Measurements from ENCODE around the gene LAMB3.

The LAMB3 gene

GRCh38 chr1:209648931-209649776 lies 3.1 kb downstream of the LAMB3 start (continued):
- TF ChIP-seq ZNF518A (tag by site-specific recombination; conservative IDR thresholded peaks at IDR 0.05; ENCODE audit: low read depth) (0 out of 2 replicates have a peak, but pooled peaks have one; percentile 23), ZEB2 (tag by site-specific recombination; IDR thresholded peaks at IDR 0.05) (peak; percentile 35; the same call in 1 of the 2 replicates), ZNF629 (tag by site-specific recombination; IDR thresholded peaks at IDR 0.05) (0 out of 2 replicates have a peak, but pooled peaks have one; percentile 27), ZNF341 (tag by site-specific recombination; IDR thresholded peaks at IDR 0.05; ENCODE audit: low read depth) (no peak), ZNF658 (tag by site-specific recombination; IDR thresholded peaks at IDR 0.05) (no peak), ZNF148 (tag by site-specific recombination; IDR thresholded peaks at IDR 0.05; ENCODE audit: borderline replicate concordance) (no peak), ZNF354C (tag by site-specific recombination; IDR thresholded peaks at IDR 0.05; ENCODE audit: borderline replicate concordance, low read depth) (no peak), ZNF398 (tag by site-specific recombination; IDR thresholded peaks at IDR 0.05) (no peak), TCF7L2 (IDR thresholded peaks at IDR 0.05; ENCODE audit: borderline replicate concordance, low read depth, low read length) (no peak), ZNF133 (tag by site-specific recombination; IDR thresholded peaks at IDR 0.05) (no peak), ZFP69B (tag by site-specific recombination; IDR thresholded peaks at IDR 0.05) (no peak)

- H3K4me1 ChIP-seq (ENCODE audit: control insufficient read depth, insufficient read depth, low read length) = peaks cover 18% of the 10 kb centered on the region
- CTCF ChIA-PET = interaction anchor here (1.6 kb wide), 1 partner anchor 19 kb away, joined by 4 read pairs; no protein-coding TSS in a partner anchor
- POLR2A ChIA-PET = no interaction called here
- H3K36me3 ChIP-seq (ENCODE audit: control insufficient read depth in 2 of 2, insufficient read depth in 1 of 2, low read length in 2 of 2) = no peaks in the 10 kb centered on the region
- H3K9me3 ChIP-seq (ENCODE audit: control insufficient read depth, insufficient read depth, low read depth, low read length) = no peaks in the 10 kb centered on the region
- H3K27ac ChIP-seq (ENCODE audit: extremely low read depth, low read depth, low read length) = no peak overlapping the region
- no peak overlapping the region for H3K4me3 ChIP-seq (ENCODE audit: low read depth, low read length)
- TF ChIP-seq GLI2 (tag by site-specific recombination; IDR thresholded peaks at IDR 0.05; ENCODE audit: borderline replicate concordance, low read depth) (no peak), ZNF433 (tag by site-specific recombination; IDR thresholded peaks at IDR 0.05; ENCODE audit: low read depth) (no peak), PRDM10 (tag by site-specific recombination; IDR thresholded peaks at IDR 0.05) (no peak), ZNF274 (IDR thresholded peaks at IDR 0.05; ENCODE audit: low read length) (no peak), ZNF274 (tag by site-specific recombination; IDR thresholded peaks at IDR 0.05; ENCODE audit: borderline replicate concordance) (no peak), ZNF768 (tag by site-specific recombination; IDR thresholded peaks at IDR 0.05) (no peak), ZNF266 (tag by site-specific recombination; IDR thresholded peaks at IDR 0.05; ENCODE audit: low read depth) (no peak), ZNF580 (tag by site-specific recombination; IDR thresholded peaks at IDR 0.05) (no peak), SP7 (tag by site-specific recombination; IDR thresholded peaks at IDR 0.05) (no peak)
Observed at GRCh38 chr1:209648346-209648745, 3.9 kb downstream of the LAMB3 start.

Measured in HEK293 (cell line).